ENCODE results near the gene TMEM45B. TPM values are rescaled to one million over a fixed set of nuclear protein-coding genes. Genes with fewer than 3 reads are reported as not detected.

Gene TMEM45B
- not detected in 2 replicates for total RNA-seq

GRCh38 chr11:129815596-129816461, at the start of gene TMEM45B:
TSS of gene TMEM45B (plus strand) at chr11:129815848. CDS start at chr11:129852483, 36,635 bp downstream.

GRCh38 chr11:129895126-129896041, 79.7 kb downstream of the TMEM45B start, which contains the start of gene NFRKB:
TSS of gene NFRKB (minus strand) at chr11:129895578. CDS start at chr11:129892849, 2,729 bp downstream.

Other genes with a start within 250 kb of the TMEM45B start
- gene NFRKB, start 79.7 kb downstream of the TMEM45B start, total RNA-seq = 22.7 and 24.6 TPM in 2 replicates
- gene PRDM10, start 187.0 kb downstream of the TMEM45B start, total RNA-seq = 4.8 and 5.8 TPM in 2 replicates